A549 (cell line): ENCODE measurements around the gene LRRC3.

Experiments
- CTCF ChIP-seq: fragments of >200 bp; sonication (Bioruptor Twin); formaldehyde crosslinking; IDR thresholded peaks from 3 replicates; pipeline ENCODE4 v1.5.1; 2016
- EHMT2 ChIP-seq: fragments of 200-600 bp; sonication (generic); IDR thresholded peaks from 2 replicates; pipeline ENCODE4 v1.6.1; 2016; ENCODE audit warnings: antibody characterized with exemption, low read depth, mild to moderate bottlenecking, moderate library complexity
- EP300 ChIP-seq, 2 experiments: fragments of >200 bp; sonication (Bioruptor Twin); formaldehyde crosslinking; IDR thresholded peaks; 2 replicates in 1 of 2; 3 replicates in 1 of 2; pipeline ENCODE4 v1.6.1; 2016 to 2017
- ESRRA ChIP-seq: fragments of 150-350 bp; IDR thresholded peaks from 2 replicates; pipeline ENCODE4 v1.6.1; 2014; ENCODE audit warnings: mild to moderate bottlenecking, low read length, borderline replicate concordance
- KDM1A ChIP-seq: fragments of 200-600 bp; sonication (generic); IDR thresholded peaks from 2 replicates; pipeline ENCODE4 v1.6.1; 2016; ENCODE audit warnings: low read depth, mild to moderate bottlenecking
- MYC ChIP-seq: IDR thresholded peaks from 2 replicates; pipeline ENCODE4 v1.6.1; 2012; ENCODE audit warnings: mild to moderate bottlenecking, inconsistent platforms, low read length, improper control_type of control experiment, borderline replicate concordance
- POLR2A ChIP-seq: IDR thresholded peaks from 2 replicates; pipeline ENCODE4 v1.6.1; 2012; ENCODE audit warnings: mild to moderate bottlenecking, low read length
- RAD21 ChIP-seq, 2 experiments: fragments of >200 bp in 1 of 2; sonication (Bioruptor Twin) in 1 of 2; formaldehyde crosslinking in 1 of 2; IDR thresholded peaks in 1 of 2; conservative IDR thresholded peaks in 1 of 2; 2 replicates in 1 of 2; 3 replicates in 1 of 2; pipeline ENCODE4 v1.6.1; 2012 to 2018; ENCODE audit warnings: inconsistent platforms in 1 of 2
- RCOR1 ChIP-seq: fragments of 150-350 bp; IDR thresholded peaks from 2 replicates; pipeline ENCODE4 v1.6.1; 2014; ENCODE audit warnings: antibody characterized with exemption, low read length, low read depth
- TP53 ChIP-seq: fragments of 250-450 bp; sonication (Bioruptor Pico); IDR thresholded peaks from 2 replicates; pipeline ENCODE4 v1.5.0; 2021; ENCODE audit warnings: mild to moderate bottlenecking, moderate library complexity
- TF ChIP-seq, protein P1 (sequence below): IDR thresholded peaks from 2 replicates; pipeline ENCODE4 v1.6.1; 2012

- no peak for TF ChIP-seq EP300 (IDR thresholded peaks at IDR 0.05)
- no peak for TF ChIP-seq CTCF
- TF ChIP-seq ESRRA = no peak
- no peak for TF ChIP-seq TP53 (CRISPR knock-in tag)
- no peak for TF ChIP-seq RAD21 (conservative IDR thresholded peaks at IDR 0.05 in 1 of 2, IDR thresholded peaks at IDR 0.05 in 1 of 2)
- TF ChIP-seq MYC = no peak
- TF ChIP-seq KDM1A = no peak
- TF ChIP-seq POLR2A = no peak
- no peak for TF ChIP-seq RCOR1
- TF ChIP-seq EHMT2 = no peak
- TF ChIP-seq, protein P1, sequence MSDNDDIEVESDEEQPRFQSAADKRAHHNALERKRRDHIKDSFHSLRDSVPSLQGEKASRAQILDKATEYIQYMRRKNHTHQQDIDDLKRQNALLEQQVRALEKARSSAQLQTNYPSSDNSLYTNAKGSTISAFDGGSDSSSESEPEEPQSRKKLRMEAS = no peak
Measured at GRCh38 chr21:44508426-44508710, 53.1 kb downstream of the LRRC3 start.
